ENCODE results near the gene PTX4. TPM values are rescaled to one million over a fixed set of nuclear protein-coding genes. Genes with fewer than 3 reads are reported as not detected.

The PTX4 gene
- total RNA-seq, 4 donors from 2014 or later: not detected

GRCh38 chr16:1503110-1503955 lies 14.6 kb upstream of the PTX4 start:
- TF ChIP-seq POLR2A (IDR thresholded peaks at IDR 0.05) (no peak), CTCF (IDR thresholded peaks at IDR 0.05) (no peak)
- Histone ChIP-seq H3K9me3 (no peaks in the 10 kb centered on the region), H3K4me1 (no peaks in the 10 kb centered on the region), H3K27ac (no peak overlapping the region), H3K4me3 (no peak overlapping the region), H3K36me3 (peaks cover 35 to 85% (median 44%) of the 10 kb centered on the region in 3 donors), H3K27me3 (no peaks in the 10 kb centered on the region)
- intact Hi-C loops (cut with DNase I): no loop called here
- no peak for DNase-seq
- 96 to 97% methylated on average over 35 of the region's 37 CpGs for WGBS, 2 donors

- Histone ChIP-seq H3K27ac (no peak overlapping the region), H3K27me3 (no peaks in the 10 kb centered on the region), H3K4me1 (no peaks in the 10 kb centered on the region), H3K9me3 (no peaks in the 10 kb centered on the region), H3K36me3 (peaks cover 35 to 93% (median 45%) of the 10 kb centered on the region in 3 donors), H3K4me3 (no peak overlapping the region)
- WGBS, 2 donors: 95 to 100% methylated on average over 5 to 10 of the region's 42 CpGs
- no peak for DNase-seq
- TF ChIP-seq POLR2A (IDR thresholded peaks at IDR 0.05): no peak
- no peak for TF ChIP-seq CTCF (IDR thresholded peaks at IDR 0.05)
- intact Hi-C loops (cut with DNase I): no loop called here
Observed at GRCh38 chr16:1502092-1503004, 13.6 kb upstream of the PTX4 start.

GRCh38 chr16:1501630-1502029 lies 12.9 kb upstream of the PTX4 start:
- intact Hi-C loops (cut with DNase I): no loop called here
- Histone ChIP-seq H3K27ac (no peak overlapping the region), H3K4me1 (no peaks in the 10 kb centered on the region), H3K4me3 (no peak overlapping the region), H3K36me3 (peaks cover 35 to 93% (median 48%) of the 10 kb centered on the region in 3 donors), H3K27me3 (no peaks in the 10 kb centered on the region), H3K9me3 (no peaks in the 10 kb centered on the region)
- TF ChIP-seq POLR2A (IDR thresholded peaks at IDR 0.05) (no peak), CTCF (IDR thresholded peaks at IDR 0.05) (no peak)
- WGBS, 2 donors: no CpG with 5 or more reads among the region's 23 CpGs
- DNase-seq: no peak

- H3K27ac ChIP-seq: no peak overlapping the region
- no peaks in the 10 kb centered on the region for H3K9me3 ChIP-seq
- peaks cover 0 to 1% (median 0%) of the 10 kb centered on the region in 3 donors for H3K4me1 ChIP-seq
- no peaks in the 10 kb centered on the region for H3K27me3 ChIP-seq
- H3K36me3 ChIP-seq: peaks cover 35 to 93% (median 53%) of the 10 kb centered on the region in 3 donors
- no peak for DNase-seq
- no peak overlapping the region for H3K4me3 ChIP-seq
- 92% methylated on average over 9 of the region's 44 CpGs; no CpG with 5 or more reads in 1 of the 2 donors for WGBS, 2 donors
- TF ChIP-seq POLR2A (IDR thresholded peaks at IDR 0.05) (no peak), CTCF (IDR thresholded peaks at IDR 0.05) (no peak)
- intact Hi-C loops (cut with DNase I): no loop called here
Observed at GRCh38 chr16:1500465-1501150, 11.9 kb upstream of the PTX4 start.

All from esophagus squamous epithelium (tissue), 5 donors.